ENCODE results near the gene UST. TPM values are rescaled to one million over a fixed set of nuclear protein-coding genes. Genes with fewer than 3 reads are reported as not detected.

Gene UST
- total RNA-seq, 1 donor = 13.0 TPM

DNA sequence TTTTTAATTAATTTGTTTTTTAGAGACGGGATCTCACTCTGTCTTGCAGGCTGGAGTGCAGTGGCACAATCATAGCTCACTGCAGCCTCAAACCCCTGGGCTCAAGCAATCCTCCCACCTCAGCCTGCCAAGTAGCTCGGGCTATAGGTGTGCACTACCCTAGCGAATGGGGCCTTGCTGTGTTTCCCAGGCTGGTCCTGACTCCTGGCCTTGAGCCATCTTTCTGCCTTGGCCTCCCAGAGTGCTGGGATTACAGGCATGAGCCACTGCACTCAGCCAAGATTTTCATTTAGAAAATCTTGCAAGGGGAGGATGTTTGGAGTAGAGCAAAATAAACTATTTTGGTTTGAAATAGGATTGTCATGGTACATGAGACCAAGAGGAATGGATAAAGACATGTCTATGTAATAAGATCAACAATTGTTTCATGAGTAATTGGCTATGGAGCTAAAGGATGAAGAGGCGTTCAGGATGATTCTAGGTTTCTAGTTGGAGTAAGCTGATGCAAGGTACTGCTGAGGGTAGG lies 237.8 kb downstream of the UST start:
- no peak for DNase-seq (ENCODE audit: low read depth)
- TF ChIP-seq, protein P1, sequence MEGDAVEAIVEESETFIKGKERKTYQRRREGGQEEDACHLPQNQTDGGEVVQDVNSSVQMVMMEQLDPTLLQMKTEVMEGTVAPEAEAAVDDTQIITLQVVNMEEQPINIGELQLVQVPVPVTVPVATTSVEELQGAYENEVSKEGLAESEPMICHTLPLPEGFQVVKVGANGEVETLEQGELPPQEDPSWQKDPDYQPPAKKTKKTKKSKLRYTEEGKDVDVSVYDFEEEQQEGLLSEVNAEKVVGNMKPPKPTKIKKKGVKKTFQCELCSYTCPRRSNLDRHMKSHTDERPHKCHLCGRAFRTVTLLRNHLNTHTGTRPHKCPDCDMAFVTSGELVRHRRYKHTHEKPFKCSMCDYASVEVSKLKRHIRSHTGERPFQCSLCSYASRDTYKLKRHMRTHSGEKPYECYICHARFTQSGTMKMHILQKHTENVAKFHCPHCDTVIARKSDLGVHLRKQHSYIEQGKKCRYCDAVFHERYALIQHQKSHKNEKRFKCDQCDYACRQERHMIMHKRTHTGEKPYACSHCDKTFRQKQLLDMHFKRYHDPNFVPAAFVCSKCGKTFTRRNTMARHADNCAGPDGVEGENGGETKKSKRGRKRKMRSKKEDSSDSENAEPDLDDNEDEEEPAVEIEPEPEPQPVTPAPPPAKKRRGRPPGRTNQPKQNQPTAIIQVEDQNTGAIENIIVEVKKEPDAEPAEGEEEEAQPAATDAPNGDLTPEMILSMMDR (IDR thresholded peaks at IDR 0.05; ENCODE audit: insufficient read depth, low read depth, low read length) = no peak
- H3K4me3 ChIP-seq (ENCODE audit: low read depth, low read length) = no peak overlapping the region

DNA sequence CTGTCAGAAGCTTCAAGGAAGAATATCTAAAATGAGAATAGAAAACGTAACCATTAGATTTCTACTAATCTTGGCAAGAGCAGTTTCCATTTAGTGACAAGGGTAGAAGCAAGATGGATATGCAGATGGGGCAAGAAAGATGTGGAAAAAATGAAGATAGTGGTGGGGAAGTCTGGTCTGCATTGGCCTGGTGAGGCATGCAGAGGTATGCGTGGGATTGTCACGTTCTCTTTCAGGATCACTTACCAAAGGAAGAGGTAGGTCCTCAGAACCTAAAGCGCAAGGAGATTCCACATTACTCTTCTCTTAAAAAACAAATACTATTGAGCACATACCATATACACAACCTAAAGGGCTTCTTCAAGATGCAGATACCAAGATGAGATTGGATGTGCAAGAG lies 238.7 kb downstream of the UST start:
- no peak for DNase-seq (ENCODE audit: low read depth)
- H3K4me3 ChIP-seq (ENCODE audit: low read depth, low read length) = no peak overlapping the region
- TF ChIP-seq, protein P1 (IDR thresholded peaks at IDR 0.05; ENCODE audit: insufficient read depth, low read depth, low read length) = no peak

DNA sequence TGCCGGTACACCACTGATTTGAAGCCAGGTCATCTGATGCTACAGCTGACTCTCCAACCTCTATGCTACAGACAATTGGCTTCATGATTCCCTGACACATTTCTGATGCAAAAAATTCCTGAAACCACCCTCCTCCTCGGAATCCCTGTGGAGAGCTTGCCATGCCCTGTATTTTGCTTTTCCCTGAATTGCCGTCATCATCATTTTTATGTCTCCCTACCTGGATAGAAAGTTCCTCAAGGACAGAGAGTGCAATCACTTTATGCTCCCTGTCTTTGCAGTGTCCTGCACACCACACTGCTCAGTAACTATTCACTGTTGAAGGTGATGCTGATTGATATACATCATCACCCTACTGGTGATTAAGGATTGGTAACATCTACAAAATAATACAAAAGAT lies 239.8 kb downstream of the UST start:
- no peak overlapping the region for H3K4me3 ChIP-seq (ENCODE audit: low read depth, low read length)
- TF ChIP-seq, protein P1 (IDR thresholded peaks at IDR 0.05; ENCODE audit: insufficient read depth, low read depth, low read length) = no peak
- DNase-seq (ENCODE audit: low read depth) = no peak

DNA sequence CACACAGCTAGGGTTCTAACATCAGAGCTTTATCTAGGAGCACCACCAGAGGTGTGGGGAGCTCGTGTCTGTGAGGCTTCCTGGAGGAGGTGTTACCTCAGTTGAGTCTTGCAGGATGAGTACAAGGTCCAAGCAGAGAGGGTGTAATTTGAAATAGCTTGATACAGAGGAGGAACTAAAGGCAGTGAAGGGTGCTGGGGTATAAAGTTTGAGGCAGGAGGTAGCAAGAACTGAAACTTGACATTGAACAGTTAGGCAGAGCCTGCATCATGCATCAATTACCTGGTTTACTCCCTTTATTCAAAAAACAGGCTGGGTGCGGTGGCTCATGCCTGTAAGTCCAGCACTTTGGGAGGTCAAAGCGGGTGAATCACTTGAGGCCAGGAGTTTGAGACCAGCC lies 241.2 kb downstream of the UST start:
- TF ChIP-seq, protein P1 (IDR thresholded peaks at IDR 0.05; ENCODE audit: insufficient read depth, low read depth, low read length) = no peak
- DNase-seq (ENCODE audit: low read depth) = no peak
- H3K4me3 ChIP-seq (ENCODE audit: low read depth, low read length) = no peak overlapping the region

DNA sequence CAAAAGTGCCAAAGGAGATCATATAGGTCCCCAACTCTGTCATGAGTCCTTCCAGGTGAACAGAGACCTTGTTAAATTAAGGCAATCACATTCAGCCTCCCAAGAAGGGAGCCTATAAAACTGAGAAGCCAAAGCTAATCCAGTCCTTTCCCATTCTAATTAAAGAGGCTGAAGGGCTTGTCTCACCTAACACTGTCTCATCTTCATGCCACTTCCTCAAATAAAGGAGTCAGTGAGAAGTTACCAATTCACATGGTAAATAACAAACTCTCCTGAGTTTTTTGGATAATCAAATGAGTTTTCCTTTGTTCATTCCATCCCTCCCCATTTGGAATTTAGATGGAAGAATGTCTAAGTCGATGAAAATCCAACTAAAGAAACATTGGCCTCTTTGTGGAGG lies 242.8 kb downstream of the UST start:
- no peak for DNase-seq (ENCODE audit: low read depth)
- TF ChIP-seq, protein P1 (IDR thresholded peaks at IDR 0.05; ENCODE audit: insufficient read depth, low read depth, low read length) = no peak
- H3K4me3 ChIP-seq (ENCODE audit: low read depth, low read length) = no peak overlapping the region

DNA sequence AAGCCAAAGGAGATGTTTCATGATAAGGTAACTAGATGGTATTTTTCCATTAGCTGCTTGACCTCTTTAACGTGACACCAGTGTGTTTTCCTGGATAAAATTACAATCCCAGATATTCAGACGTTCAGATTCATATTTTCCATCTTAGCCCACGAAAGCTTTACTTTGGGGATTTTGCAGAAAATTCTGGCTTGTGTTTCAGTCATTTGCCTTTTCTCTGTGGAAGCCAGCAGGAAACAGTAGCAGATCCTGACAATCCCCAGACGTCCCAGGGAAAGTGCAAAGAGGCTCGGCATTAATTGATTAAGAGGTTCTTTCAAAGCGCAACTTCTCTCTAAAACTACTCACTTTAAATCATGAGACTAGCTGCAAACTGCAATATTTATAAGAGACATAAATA lies 243.6 kb downstream of the UST start:
- TF ChIP-seq, protein P1 (IDR thresholded peaks at IDR 0.05; ENCODE audit: insufficient read depth, low read depth, low read length) = no peak
- no peak for DNase-seq (ENCODE audit: low read depth)
- no peak overlapping the region for H3K4me3 ChIP-seq (ENCODE audit: low read depth, low read length)

DNA sequence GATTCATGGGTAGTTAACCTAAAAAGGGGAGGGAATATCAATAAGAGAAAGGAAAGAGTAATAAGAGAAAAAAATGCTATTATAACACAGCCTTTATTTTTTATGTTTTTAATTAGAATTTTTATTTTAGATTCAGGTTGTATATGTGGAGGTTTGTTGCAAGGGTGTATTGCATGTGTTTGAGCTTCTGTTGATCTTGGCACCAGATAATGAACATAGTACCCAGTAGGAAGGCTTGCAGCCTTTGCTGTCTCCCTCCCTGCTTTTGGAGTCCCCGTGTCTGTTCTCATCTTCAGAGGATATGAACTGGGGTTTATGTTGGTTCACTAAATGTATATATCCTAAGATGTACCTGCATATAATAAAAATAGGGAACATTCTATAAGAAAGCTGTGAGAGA lies 250.0 kb downstream of the UST start:
- no peak overlapping the region for H3K4me3 ChIP-seq (ENCODE audit: low read depth, low read length)
- DNase-seq (ENCODE audit: low read depth) = no peak
- TF ChIP-seq, protein P1 (IDR thresholded peaks at IDR 0.05; ENCODE audit: insufficient read depth, low read depth, low read length) = no peak
